GM12873 (cell line): ENCODE measurements around the gene SNCG.

ENCODE experiments used
- CTCF ChIP-seq: IDR thresholded peaks from 2 replicates; pipeline ENCODE4 v1.5.1; 2012; ENCODE audit warnings: low read depth, mild to moderate bottlenecking, moderate library complexity, low read length, control low read depth; ENCODE audit not compliant: insufficient read depth; ENCODE audit errors: missing control alignments

The SNCG gene

GRCh38 chr10:86936661-86937501 lies 21.5 kb upstream of the SNCG start:
- TF ChIP-seq CTCF, result no peak

DNA sequence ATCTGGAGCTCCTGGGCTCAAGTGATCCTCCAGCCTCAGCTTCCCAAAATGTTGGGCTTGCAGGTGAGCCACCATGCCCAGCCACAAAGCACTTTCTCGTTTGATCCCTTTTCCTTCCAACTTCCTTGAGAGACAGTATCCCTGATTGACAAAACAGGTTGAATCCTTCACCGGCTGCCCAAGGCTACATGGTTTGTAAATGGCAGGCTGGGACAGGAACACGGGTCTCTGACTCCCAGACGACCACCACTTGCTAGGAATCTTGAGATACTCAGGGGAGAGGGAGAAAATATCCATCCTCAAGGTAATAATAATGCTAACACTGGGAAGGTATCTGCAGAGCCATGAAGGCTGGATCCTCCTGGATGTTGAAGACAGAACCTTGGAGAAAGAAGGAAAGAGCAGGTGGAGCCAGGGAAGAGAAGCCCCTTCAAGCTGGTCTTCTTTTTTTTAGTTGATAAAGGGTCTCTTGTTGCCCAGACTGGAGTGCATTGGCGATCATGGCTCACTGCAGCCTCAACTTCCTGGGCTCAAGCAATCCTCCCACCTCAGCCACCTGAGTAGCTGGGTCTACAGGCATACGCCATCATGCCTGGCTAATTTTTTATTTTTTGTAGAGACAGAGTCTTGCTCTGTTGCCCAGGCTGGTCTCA lies 20.8 kb upstream of the SNCG start:
- no peak for TF ChIP-seq CTCF

- TF ChIP-seq CTCF, result no peak
Measured at GRCh38 chr10:86938260-86938659, 20.1 kb upstream of the SNCG start.

DNA sequence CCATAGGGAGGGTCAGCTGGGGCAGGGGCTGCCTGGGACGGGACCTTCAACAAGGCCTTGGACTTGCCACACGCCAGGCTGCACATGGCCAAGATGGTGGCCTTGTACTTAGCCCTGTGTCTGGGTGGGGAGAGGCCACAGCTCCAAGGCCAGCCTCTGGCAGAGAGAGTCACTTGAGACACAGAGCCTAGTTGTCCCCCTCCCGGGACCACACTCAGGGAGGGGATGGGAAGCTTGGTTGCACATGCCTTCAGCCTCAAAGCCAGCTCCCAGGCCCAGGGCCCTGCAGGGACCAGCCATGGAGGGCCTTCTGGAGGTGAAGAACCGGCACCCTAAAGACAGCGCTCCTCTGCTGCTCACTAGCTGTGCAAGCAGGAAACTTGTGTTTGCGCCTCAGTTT lies 17.7 kb upstream of the SNCG start:
- no peak for TF ChIP-seq CTCF

GRCh38 chr10:86941426-86941825 lies 17.0 kb upstream of the SNCG start:
- no peak for TF ChIP-seq CTCF

- TF ChIP-seq CTCF, result no peak
Measured at GRCh38 chr10:86941991-86942421, 16.4 kb upstream of the SNCG start.

GRCh38 chr10:86942441-86943315 lies 15.7 kb upstream of the SNCG start:
- no peak for TF ChIP-seq CTCF
